ENCODE measurements around the gene HIPK2.
A peak's percentile ranks its signal among the peaks of the same experiment; 100 is the strongest.
"Not testable (repeated sequence)": the region's sequence is repeated elsewhere in the genome, so short reads cannot be mapped to it uniquely, and the experiment has no call there.

The HIPK2 gene

DNA sequence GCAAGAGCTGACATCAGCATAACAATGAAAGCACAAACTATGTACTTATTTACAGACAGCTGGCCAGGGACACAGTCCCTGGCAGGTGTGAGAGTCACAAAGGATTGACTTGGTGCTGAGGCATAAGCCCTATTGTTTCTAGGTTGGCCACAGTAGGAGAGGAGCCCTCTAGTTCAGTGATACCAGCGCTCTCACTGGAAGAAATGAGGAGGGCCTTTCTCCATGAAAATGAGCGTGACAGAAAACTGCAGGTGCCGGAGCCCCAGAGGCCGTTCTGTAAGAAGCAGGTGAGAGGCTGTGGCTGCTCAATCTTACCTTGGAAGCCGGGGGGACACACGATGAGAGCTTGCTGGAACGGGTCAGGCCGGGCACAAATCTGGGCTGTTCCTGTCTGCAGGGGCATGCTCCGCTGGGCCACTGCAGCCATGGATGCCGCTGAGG is 163.8 kb downstream of the HIPK2 start:
- no peak for DNase-seq

DNA sequence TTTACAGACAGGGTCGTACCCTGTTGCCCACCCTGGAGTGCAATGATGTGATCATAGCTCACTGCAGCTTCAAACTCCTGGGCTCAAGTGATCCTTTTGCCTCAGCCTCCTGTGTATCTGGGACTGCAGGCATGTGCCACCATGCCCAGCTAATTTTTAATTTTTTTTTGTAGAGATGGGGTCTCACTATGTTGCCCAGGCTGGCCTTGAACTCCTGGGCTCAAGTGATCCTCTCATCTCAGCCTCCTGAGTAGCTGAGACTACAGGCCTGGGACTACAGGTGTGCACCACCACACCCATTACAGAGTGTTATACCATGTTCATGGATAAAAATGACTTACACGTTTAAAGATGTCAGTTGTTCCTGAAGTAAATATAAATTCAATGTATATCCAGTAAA is 166.2 kb downstream of the HIPK2 start:
- DNase-seq = not testable (repeated sequence)

DNA sequence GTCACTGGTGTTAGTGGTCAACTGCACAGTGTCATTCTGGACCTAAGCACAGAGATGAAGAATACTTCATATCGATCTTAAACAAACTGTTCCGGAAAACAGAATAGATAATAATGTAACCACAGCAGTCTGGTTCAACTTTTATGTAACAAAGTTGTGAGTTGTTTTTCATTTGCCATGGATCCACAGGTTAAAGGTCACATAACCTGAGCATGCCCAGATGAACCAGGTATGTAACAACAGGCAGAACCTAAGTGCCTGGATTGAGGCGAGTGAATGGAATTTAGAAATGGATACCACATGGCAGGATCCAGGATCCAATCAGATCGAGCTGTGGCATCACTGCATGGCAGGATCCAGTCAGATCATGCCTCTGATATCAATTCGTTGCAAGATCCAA is 167.2 kb downstream of the HIPK2 start:
- DNase-seq = no peak

DNA sequence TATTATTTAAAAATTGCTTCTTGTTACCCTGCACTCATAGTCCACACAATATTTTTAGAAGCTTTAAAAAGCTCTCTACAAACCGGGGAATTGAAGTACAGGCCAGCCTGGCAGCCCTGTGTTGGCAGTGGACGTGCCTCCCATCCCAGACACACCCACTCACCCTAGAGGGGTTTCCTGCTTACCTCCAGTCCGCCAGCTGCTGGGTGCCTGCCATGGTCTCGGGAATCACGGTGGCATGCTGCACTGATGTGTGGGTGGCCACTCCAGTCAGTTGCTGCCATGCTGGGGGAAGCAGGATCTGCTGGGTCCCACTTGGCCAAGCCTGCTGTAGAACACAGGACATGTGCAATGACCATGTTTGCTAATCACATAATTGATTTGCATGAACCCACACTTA is 173.9 kb downstream of the HIPK2 start:
- no peak for DNase-seq

DNA sequence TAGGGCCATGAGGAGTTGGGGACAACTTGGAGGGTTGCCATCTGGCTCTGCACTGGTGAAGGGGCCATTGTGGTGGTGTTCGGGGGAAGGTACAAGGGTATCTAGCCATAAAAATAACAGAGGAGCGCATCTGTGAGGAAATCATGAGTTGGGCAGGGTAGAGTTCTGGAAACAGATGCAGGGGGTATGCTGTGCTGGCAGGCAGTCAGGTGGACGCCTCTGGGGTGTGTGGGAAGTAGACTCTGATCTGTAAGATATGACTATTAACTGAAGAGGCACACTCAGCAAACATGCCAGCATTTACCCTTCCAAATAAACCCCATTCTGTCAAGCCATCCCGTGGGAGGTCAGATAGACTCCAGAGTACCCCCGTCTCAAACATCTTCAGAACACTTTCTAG is 174.5 kb downstream of the HIPK2 start:
- DNase-seq = no peak

DNA sequence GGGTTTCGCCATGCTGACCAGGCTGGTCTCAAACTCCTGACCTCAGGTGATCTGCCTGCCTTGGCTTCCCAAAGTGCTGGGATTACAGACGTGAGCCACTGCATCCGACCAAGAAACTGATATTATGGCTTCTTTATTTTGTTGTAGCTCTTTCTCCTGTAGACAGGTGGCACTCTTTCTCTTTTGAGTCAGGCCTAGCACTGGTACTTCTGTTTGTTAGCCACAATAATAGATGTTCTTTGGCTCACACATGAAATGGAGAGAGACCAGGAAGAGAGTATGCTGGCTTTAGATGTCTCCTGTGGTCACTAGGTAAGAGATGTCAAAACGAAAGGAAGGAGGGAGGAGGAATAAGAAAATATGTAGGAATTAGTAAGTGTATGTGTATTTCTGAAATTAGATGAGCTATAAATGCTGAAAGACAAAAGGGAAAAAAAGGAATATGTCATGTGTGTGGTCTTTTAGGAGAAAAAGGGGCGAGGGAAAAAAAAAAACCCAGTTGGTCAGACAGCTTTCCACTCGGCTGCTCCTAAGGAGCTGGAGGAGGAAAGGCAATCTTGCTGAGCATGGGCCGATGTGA is 175.6 kb downstream of the HIPK2 start:
- peak; percentile 1 for DNase-seq

DNA sequence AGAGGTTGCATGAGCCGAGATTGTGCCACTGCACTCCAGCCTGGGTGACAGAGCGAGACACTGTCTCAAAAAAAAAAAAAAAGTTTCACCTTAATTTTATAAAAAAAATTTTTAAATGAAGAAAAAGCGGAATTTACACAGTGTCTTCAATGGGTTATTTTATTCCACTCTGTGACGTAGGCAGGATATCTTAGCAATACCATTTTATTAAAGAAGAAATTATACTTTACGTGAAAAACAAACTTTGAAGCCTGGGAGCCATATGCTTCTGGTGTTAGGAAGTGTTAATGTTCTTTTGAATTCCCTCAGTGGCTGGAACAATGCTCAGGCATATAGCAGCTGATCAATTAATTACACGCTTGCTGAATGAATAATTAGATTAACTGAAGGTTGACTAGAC is 176.6 kb downstream of the HIPK2 start:
- no peak for DNase-seq

DNA sequence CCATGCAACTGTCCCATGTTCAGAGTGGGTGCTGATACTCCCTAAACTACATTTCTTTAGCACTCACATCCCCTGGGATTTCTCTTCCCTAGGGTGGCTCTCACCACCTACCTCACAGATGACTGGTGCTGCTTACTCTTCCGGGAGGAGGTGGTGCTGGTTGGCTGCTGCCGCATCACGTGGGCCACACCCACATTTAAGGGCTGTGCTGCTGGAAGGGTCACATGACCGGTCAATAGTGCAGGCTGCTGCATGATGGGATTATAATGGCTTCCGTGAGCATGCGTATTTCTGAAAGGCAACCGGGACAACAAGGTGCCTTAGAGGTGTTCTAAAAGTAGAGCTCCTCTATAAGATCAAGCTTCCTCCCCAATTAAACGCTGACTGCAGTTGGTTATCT is 177.5 kb downstream of the HIPK2 start:
- DNase-seq = no peak

DNA sequence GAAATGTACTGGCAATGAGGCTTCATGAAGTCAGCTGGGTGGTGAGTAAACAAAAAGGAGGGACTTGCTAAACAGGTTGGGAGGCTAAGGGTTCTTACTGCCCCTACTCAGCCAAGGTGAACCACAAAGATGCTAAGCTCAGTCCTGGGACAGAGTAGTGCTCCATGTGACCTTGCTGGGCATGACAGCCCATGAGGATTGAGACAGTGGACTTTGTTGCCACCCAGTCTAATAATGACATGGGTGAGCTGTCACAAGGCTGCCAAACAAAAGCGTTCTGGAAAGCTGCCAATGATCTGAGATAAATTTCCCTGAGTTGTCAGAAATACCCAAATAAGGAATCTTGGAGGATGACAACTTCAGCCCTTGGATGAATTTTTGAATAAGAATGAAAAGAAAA is 179.2 kb downstream of the HIPK2 start:
- peak; percentile 0 for DNase-seq

DNA sequence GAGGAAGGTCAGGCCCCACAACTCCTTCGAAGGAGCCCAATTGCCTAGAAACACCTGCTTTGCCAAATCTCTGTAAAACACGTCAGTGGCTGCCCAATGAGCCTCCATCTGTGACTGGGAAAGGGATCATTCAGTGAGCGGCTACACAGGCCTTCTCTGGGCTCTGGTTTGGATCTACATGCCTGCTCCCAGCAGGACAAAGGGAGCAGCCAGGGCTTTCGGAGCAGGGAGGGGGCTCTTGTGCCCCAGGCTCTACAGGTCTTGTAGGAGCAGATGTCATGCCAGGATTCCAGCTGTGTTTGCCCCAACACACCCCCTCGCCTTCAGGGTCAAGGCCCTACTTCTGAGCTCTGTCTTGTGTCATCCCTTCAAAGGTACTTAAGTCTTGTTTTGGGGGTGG is 180.8 kb downstream of the HIPK2 start:
- no peak for DNase-seq

DNA sequence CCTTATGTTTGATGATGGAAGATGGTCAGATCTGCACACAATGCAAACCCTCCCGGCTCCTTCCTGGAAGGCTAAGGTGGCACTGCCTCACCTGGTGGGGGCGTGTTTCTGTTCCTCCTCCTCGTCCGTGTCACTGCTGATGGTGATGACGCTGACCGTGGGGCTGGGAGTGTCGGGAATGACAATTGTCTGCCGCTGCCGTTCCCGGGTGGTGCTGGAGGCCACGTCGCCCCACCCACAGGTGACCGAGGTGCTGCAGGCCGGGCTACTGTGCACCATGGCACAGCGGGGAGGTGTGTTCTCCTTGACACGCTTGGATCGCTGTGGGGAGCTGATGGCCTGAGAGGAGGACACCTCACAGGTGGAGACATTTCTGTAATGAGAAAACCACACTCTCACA is 181.2 kb downstream of the HIPK2 start:
- no peak for DNase-seq

DNA sequence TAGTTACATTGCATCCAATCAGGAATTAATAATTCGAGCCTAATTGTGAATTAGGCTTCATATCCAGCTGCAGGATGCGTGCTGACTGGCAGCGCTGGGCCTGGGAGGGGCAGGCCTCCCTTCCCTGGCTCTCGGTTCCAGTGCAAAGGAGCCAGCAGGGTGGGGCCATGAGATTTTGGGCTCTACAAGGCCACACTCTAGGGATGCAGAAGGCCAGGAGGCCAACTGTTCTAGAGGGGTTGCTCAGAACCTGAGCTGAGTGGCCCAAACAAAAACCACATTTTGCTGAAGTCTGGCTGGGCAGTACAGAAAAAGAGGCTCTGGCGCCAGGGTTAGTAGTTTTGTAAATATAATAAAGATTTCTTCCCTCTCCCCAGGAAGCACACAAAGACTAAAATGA is 182.0 kb downstream of the HIPK2 start:
- DNase-seq = no peak

DNA sequence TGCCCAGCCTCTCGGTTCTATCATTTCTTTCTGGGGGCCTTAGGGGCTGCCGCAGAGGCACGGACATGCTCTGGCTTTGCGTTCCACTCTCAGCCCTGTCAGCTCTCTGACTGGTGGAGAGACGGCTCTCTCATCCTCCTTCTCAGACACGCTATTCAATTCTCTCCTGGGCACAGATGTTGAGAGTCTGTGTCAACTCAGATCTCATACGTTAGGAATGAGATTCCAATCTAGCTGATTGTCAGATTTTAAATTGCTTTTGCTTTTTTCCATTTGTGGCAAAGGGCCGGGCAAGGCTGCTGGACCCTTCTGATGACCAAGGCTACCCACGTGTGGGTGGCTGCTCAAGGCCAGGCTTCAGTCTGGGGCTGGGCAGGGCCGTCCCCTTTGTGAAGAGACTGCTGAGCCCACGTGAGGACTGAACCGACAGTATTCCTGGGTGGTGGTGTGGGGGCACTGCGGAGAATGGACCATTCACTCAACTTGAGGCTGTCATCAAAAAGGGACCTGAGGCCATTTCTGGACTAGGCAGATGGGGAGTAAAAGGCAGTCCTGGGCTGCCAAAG is 182.8 kb downstream of the HIPK2 start:
- no peak for DNase-seq

DNA sequence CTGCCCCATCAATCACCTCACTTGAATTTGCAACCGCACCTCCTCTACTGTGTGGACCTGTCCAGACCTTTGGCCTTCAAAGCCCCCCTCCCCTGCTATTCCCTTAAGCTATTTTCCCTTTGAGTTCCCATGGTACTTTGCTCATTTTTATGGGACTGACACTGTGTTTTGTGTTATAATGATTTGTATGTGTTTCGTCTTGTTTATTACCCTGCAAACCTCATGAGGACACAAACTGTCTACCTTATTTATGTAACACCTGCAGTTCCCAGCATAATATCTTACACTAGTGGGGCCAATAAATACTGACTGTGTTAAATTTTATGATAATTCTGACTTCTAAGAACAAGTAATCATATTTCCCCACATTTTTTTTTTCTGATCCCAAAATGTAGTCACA is 183.7 kb downstream of the HIPK2 start:
- no peak for DNase-seq

DNA sequence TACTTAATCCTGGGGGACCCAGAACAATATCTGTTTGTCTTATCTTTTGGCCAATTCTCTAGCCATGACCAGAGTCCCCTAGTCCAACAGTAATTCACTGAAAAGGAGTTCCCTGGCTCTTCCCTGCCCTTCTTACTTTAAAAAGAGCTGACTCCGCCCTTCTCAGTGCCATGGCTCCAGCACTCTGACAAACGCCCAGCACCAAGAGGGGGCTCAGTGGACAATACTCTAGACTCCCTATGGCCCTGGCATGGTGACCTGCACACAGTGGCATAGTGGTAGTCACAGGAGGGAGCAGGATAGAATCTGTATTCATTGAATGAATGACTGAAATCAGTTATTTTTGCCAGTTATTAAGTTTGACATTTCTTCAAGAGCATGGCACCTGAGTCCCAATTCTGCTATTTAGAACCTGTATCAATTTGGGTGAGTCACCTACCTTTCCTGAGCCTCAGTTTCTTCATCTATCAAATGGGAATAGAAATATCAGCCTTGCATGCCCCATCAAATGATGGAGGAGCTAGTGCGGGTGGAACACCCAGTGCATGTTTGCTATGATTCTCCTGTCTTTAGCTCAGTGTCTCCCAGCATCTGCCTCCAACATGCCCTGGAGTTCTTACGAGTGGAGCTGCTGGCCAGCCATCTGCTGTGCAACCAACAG is 184.9 kb downstream of the HIPK2 start:
- DNase-seq = no peak

DNA sequence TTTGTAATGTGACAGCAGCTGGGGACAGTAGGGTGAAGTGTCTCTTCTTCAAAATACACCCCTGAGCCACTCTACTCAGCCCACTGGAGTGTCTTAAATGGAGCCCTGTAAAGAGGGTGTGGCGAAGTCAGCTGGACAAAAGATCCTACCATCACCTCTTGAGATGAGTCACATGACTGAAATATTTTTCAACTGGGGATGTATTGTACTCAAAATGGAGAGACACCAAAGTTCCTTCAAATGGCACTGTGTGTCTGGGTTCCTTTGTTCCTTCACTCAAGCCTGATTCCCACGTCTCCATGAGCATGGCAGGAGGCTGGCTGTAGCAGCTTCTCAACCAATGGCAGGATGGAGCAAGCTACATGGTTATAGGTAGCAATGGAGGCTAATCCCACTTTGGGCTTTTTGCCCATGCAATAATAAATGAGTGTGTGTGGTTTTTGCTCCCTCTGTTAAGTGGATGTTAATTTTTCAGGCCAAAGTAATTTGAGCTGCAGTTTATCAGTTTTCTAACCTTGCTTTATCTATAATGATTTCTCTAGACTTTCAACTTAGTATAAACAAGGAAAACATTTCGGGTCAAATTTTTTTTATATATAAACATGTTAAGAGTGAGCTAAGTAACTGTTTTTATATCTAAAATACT is 186.1 kb downstream of the HIPK2 start:
- no peak for DNase-seq

DNA sequence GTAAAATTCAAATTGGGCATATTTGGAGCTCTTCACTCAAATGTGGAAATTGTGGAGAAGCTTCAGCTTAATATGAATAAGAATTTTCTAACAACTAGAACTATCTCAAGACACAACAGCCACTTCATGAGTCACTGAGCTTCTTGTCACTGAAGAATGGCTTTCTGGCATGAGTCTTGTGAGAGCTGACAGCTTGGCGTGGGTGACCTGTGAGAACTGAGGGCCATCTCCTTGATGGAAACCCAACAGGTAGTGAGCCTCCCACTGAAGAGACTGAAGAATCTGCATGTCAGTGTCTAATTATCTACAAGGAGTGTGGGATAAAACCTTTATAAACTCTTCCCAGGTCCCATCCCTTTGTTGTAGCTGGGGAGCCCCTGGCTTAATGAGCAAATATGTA is 188.3 kb downstream of the HIPK2 start:
- no peak for DNase-seq

DNA sequence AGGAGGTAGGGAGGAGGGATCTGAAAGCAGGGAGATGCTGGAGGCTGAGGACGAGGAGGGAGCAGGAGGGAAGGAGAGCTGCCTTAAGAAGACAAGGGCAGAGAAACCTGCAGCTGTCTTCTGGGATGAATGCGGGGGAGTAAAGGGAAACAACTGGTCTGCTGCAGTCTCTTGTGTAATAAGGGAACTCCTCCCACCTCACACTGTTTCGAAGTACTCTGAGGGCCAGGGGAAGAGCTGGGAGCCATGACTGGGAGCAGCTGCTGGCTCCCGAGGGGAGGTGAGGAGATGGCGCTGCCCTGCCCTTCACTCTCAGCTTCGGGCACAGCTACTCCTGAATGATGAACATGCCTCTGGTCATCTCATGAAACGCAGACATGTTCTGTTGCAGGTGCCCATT is 189.2 kb downstream of the HIPK2 start:
- DNase-seq = no peak

DNA sequence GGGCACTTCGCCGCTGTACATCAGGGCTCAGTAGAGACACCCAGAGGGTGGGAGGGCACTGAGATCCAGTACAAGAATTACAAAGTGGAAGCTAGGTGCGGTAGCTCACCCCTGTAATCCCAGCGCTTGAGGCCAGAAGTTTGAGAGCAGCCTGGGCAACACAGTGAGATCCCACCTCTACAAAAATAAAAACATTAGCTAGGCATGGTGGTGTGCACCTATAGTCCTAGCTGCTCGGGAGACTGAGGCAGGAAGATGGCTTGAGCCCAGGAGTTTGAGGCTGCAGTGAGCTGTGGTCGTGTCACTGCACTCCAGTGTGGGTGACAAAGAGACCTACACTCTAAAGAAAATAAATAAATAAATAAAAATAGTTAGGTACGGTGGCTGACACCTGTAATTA is 190.3 kb downstream of the HIPK2 start:
- DNase-seq = no peak

DNA sequence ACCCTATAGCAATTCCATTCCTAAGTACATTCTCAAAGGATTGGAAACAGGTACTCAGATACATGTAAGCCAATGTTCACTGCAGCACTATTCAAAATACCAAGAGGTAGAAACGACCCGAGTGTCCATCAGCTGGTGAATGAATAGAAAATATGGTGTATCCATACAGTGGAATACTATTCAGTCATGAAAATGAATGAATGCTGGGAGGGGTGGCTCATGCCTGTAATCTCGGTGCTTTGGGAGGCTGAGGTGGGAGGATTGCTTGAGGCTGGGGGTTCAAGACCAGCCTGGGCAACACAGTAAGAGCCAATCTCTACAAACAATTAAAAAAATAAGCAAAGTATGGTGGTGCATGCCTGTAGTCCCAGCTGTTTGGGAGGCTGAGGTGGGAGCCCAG is 191.5 kb downstream of the HIPK2 start:
- DNase-seq = no peak

DNA sequence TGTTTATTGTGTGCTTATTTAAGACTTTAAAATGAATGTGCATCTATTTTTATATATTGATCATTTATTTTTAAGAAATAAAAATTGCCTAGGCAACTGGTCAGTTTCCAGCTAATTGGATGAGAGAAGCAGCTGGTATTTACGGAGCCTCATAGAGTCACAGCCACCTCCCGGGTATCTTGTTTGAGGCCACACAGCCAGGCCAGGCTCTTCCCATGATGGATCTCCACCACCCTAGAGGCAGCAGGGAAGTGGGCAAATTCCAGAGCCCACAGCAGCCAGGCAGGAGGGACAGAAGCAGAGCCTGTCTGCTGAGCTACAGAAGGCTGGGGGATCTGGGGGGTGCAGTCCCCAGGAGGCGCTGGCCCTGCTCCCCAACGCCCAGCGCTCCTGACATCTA is 192.8 kb downstream of the HIPK2 start:
- no peak for DNase-seq

DNA sequence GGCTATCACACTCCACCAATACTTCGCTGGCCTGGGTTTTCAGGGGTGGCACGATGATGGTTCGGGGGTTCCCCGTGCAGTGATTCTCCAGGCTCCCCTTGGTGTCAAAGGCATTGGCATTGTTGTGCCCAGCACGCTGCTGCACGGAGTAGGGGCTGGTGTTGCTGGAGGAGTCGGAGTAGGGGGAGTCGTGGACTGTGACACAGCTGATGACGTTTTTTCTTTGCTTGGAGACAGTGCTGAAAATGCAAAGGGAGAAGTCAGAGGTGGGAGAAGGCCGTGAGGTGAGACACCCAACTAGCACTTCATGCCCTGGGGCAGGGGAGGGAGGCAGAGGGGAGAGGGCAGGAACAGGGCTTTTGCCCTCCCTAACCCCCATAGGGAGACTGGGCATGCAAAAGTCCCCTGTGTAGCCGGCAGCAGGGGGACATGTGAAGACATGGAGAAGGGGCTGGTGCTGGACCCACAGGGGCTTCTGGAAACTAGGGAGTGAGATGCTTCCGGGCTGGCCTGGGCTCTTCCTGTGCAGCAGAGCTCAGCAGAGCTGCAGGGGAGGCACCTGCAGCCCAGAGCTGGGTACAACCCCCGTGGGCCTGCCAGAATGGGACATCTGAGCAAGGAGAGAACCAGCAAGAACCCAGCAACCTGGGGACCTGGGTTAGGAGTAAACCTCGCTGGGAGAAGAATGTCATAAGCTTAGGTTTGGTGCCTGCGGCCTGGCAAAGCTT is 193.8 kb downstream of the HIPK2 start:
- no peak for DNase-seq

DNA sequence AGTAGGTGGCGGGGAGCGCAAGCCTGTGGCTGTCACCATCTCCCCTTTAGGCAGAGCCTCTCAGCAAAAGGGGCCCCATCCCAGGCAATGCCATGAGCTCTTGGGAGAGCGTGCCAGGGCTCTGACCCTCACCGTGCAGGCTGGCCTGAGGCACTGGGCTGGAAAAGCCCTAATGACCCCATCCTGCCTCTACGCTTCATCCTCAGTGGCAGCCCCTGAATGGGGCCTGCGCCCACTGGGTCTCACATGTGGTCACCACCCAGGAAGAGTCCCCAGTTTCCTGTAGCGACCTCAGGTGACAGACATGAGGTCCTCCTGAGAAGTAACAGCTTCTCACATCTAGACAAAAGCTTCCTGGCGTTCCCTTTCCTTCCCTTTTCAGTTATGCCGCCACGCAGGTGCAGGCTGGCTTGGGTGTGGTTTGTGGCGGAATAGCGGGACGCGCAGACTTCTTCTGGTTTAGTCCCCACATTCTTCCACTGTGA is 195.1 kb downstream of the HIPK2 start:
- DNase-seq = no peak

Measured in SHP77 treated with DMSO at 0.1 percent for 48 hours (cell line).